ENCODE data around the gene PRKCA.
A peak's percentile ranks its signal among the peaks of the same experiment; 100 is the strongest.

Gene PRKCA

DNA sequence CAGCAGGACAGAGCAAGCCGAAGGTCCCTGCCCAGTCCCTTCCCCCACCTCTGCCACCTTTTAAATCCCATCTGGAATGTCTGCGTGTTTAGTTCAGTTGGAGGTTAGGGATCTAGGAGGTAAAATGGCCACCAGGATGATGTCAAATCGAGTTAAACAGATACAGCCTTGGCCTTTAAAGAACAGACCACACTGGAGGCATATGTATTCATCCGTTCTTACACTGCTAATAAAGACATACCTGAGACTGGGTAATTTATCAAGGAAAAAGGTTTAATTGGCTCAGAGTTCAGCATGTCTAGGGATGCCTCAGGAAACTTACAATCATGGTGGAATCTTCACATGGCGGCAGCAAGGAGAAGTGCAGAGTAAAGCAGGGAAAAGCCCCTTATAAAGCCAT lies 364.7 kb downstream of the PRKCA start:
- no peak overlapping the region for H3K4me3 ChIP-seq (ENCODE audit: low read depth, low read length)
- DNase-seq (ENCODE audit: low read depth), result no peak
- no peak for TF ChIP-seq MYC (IDR thresholded peaks at IDR 0.05; ENCODE audit: low read depth, low read length)
- TF ChIP-seq, protein P1, sequence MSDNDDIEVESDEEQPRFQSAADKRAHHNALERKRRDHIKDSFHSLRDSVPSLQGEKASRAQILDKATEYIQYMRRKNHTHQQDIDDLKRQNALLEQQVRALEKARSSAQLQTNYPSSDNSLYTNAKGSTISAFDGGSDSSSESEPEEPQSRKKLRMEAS (IDR thresholded peaks at IDR 0.05; ENCODE audit: low read depth, low read length), result no peak
- TF ChIP-seq POLR2A (IDR thresholded peaks at IDR 0.05; ENCODE audit: extremely low read depth, insufficient read length), result no peak
- TF ChIP-seq, protein P2, sequence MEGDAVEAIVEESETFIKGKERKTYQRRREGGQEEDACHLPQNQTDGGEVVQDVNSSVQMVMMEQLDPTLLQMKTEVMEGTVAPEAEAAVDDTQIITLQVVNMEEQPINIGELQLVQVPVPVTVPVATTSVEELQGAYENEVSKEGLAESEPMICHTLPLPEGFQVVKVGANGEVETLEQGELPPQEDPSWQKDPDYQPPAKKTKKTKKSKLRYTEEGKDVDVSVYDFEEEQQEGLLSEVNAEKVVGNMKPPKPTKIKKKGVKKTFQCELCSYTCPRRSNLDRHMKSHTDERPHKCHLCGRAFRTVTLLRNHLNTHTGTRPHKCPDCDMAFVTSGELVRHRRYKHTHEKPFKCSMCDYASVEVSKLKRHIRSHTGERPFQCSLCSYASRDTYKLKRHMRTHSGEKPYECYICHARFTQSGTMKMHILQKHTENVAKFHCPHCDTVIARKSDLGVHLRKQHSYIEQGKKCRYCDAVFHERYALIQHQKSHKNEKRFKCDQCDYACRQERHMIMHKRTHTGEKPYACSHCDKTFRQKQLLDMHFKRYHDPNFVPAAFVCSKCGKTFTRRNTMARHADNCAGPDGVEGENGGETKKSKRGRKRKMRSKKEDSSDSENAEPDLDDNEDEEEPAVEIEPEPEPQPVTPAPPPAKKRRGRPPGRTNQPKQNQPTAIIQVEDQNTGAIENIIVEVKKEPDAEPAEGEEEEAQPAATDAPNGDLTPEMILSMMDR (IDR thresholded peaks at IDR 0.05; ENCODE audit: low read depth, low read length), result no peak

DNA sequence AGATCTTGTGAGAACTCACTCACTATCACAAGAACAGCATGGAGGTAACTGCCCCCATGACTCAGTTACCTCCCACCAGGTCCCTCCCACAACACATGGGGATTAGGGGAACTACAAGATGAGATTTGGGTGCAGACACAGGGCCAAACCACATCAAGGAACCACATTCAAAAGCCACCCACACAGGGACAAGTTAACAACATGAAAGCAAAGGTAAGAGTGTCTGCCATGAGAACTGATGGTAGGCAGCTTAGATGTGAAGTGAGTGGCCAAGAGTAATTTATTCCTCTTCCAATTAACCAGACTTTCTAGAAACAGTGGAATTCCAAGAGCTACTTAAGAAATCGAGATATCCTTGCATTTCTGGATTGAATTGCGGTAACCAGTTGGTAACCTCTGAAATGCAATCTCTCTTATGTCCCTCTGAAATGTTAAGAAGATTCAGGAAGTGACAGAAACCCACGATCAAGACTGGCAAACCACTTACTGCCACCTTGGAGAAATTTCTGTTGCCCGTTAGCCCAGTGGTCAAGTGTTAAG lies 365.1 kb downstream of the PRKCA start:
- TF ChIP-seq, protein P1 (IDR thresholded peaks at IDR 0.05; ENCODE audit: low read depth, low read length), result no peak
- TF ChIP-seq POLR2A (IDR thresholded peaks at IDR 0.05; ENCODE audit: extremely low read depth, insufficient read length), result no peak
- TF ChIP-seq, protein P2 (IDR thresholded peaks at IDR 0.05; ENCODE audit: low read depth, low read length), result no peak
- no peak for TF ChIP-seq MYC (IDR thresholded peaks at IDR 0.05; ENCODE audit: low read depth, low read length)
- H3K4me3 ChIP-seq (ENCODE audit: low read depth, low read length), result no peak overlapping the region
- peak; percentile 56 for DNase-seq (ENCODE audit: low read depth)

DNA sequence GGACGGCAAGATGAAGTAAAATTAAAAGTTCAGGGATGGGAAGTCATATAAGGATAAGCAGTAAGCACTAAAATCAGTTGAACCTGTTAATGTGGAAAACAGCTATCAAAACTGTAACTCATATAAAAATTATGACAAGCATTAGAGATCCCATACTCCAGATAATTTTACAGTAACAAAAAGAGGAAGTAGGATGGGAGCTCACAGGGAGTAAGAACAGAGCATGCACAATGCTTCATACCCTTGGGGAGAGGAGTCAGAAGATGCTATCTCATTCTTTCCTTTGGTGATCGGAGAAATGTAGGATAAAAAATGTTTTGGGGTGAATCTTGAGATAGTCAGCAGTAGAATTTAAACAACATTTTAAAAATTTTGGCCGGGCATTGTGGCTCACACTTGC lies 367.8 kb downstream of the PRKCA start:
- peak; percentile 40 for DNase-seq (ENCODE audit: low read depth)
- H3K4me3 ChIP-seq (ENCODE audit: low read depth, low read length), result no peak overlapping the region
- TF ChIP-seq, protein P1 (IDR thresholded peaks at IDR 0.05; ENCODE audit: low read depth, low read length), result no peak
- no peak for TF ChIP-seq POLR2A (IDR thresholded peaks at IDR 0.05; ENCODE audit: extremely low read depth, insufficient read length)
- TF ChIP-seq, protein P2 (IDR thresholded peaks at IDR 0.05; ENCODE audit: low read depth, low read length), result no peak
- TF ChIP-seq MYC (IDR thresholded peaks at IDR 0.05; ENCODE audit: low read depth, low read length), result no peak

DNA sequence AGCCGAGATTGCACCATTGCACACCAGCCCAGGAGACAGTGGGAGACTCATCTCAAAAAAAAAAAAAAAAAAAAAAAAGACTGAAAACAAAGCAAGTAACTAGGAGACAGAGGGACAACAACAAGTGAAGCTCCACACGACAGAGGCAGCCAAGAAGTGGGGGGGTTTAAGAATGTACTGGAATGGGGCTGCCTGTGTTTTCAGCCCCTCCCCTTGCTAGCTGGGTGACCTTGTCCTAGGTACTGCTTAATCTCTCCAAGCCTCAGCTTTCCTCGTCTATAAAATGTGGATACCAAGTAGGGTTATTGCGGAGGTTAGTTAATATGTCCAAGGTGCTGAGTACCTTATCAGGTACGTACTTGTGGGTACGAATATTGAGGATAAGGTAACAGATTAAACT lies 368.7 kb downstream of the PRKCA start:
- TF ChIP-seq, protein P2 (IDR thresholded peaks at IDR 0.05; ENCODE audit: low read depth, low read length), result no peak
- TF ChIP-seq MYC (IDR thresholded peaks at IDR 0.05; ENCODE audit: low read depth, low read length) (no peak), POLR2A (IDR thresholded peaks at IDR 0.05; ENCODE audit: extremely low read depth, insufficient read length) (no peak)
- TF ChIP-seq, protein P1 (IDR thresholded peaks at IDR 0.05; ENCODE audit: low read depth, low read length), result no peak
- DNase-seq (ENCODE audit: low read depth), result no peak
- H3K4me3 ChIP-seq (ENCODE audit: low read depth, low read length), result no peak overlapping the region

DNA sequence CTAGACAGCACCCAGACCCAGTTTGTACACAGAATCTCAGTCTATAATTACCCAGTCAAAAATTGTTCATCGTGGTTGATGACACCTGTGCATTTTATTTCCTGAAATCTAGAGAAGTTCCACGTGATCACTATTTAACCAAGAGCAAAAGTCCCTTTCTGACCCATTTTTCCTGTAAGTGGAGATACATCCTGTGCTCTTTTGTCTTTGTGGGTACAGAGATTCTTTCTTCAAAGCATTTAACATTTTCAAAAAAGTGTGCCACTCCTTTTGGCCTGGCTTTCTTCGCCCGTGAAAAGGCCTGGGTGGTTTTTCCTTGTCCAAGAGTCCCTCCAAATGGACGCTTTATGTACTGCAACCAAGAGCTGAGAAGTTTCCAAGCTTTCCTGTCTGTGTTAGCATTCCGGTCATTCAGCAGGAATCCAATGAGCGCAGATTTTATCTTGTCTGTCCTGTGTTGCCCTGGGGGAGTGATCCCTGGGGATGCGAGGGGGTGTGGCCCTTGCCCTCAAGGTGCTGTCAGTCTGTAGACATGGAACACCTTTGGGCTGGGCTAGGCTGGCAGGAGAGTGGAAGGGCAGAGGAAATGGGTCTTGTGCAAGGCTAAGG lies 371.4 kb downstream of the PRKCA start:
- DNase-seq (ENCODE audit: low read depth), result peak; percentile 24
- H3K4me3 ChIP-seq (ENCODE audit: low read depth, low read length), result no peak overlapping the region

DNA sequence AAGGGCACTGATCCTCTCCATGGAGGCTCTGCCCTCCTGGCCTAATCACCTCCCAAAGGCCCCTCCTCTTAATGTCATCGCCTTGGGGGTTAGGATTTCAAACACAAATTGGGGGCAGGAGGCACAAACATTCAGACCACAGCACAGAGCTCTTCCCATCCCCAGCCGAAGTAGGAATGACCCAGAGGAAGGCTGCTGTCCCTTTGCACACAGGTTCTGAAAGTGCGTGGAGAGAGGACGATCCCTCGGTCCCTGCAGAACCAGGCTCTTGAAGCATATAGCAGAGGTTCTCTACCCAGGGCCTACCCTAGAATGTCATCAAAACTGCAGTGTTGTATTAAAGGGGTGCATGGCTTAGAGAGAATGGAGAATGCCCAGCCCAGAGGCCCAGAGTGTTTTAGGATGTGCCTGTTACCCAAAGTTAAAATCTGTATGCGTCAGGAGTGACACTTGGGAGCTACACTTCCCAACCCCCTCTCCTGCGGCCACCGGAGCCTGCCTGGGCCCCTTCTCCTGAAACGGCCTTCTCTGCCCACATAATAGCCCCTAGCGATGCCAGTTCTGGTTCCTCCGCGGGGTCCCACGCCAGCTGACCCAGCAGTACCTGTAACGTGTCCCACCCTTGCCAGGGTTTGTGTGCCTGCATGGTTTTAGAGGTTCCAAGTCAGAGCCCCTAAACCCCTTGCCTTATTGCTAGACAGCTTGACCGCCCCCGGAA lies 373.0 kb downstream of the PRKCA start:
- no peak overlapping the region for H3K4me3 ChIP-seq (ENCODE audit: low read depth, low read length)
- no peak for DNase-seq (ENCODE audit: low read depth)
- TF ChIP-seq POLR2A (IDR thresholded peaks at IDR 0.05; ENCODE audit: extremely low read depth, insufficient read length), result no peak
- no peak for TF ChIP-seq MYC (IDR thresholded peaks at IDR 0.05; ENCODE audit: low read depth, low read length)
- TF ChIP-seq, protein P1 (IDR thresholded peaks at IDR 0.05; ENCODE audit: low read depth, low read length), result no peak
- TF ChIP-seq, protein P2 (IDR thresholded peaks at IDR 0.05; ENCODE audit: low read depth, low read length), result no peak

More for the DNA sequence above, 371.4 kb downstream of the PRKCA start:
- TF ChIP-seq POLR2A (IDR thresholded peaks at IDR 0.05; ENCODE audit: extremely low read depth, insufficient read length) (no peak), MYC (IDR thresholded peaks at IDR 0.05; ENCODE audit: low read depth, low read length) (no peak)

Data from NB4 (cell line).